Adrenal gland (tissue), 12 donors: ENCODE data around the gene CCDC88B. TPM values are rescaled to one million over a fixed set of nuclear protein-coding genes. Genes with fewer than 3 reads are reported as not detected.

Experiments used
- DNase-seq, 7 donors: peaks; one replicate each; pipeline ENCODE4 v3.0.0-alpha.2; 2019 to 2020
- H3K27ac ChIP-seq, 5 donors: fragments of 200-600 bp; sonication (generic) in 4 of 5; 1 replicate in 3 of 5; 2 replicates in 2 of 5; pipeline versions ENCODE4 v1.5.1 to v1.8.0; 2016 to 2020; ENCODE audit warnings: mild to moderate bottlenecking in 1 of 5
- H3K27me3 ChIP-seq: fragments of 200-600 bp; 2 replicates; pipeline ENCODE4 v1.8.0; 2021
- H3K36me3 ChIP-seq, 2 donors: fragments of 200-600 bp; replicated peaks in 1 of 2; 1 replicate in 1 of 2; 2 replicates in 1 of 2; pipeline versions ENCODE4 v1.5.1 to v1.8.0; 2018 to 2022
- H3K4me1 ChIP-seq, 2 donors: fragments of 200-600 bp; replicated peaks in 1 of 2; 1 replicate in 1 of 2; 2 replicates in 1 of 2; pipeline versions ENCODE4 v1.5.1 to v1.8.0; 2018 to 2021
- H3K4me3 ChIP-seq, 4 donors: fragments of 200-600 bp; sonication (generic) in 3 of 4; one replicate each; pipeline ENCODE4 v1.5.1; 2016 to 2018
- H3K9me3 ChIP-seq, 3 donors: fragments of 200-600 bp; sonication (generic) in 1 of 3; replicated peaks in 1 of 3; 1 replicate in 2 of 3; 2 replicates in 1 of 3; pipeline versions ENCODE4 v1.5.1 to v1.8.0; 2016 to 2021
- CTCF ChIP-seq, 6 experiments: fragments of 450-650 bp in 4 of 6; fragments of 200-600 bp in 2 of 6; sonication (generic) in 1 of 6; IDR thresholded peaks; 1 replicate in 5 of 6; 2 replicates in 1 of 6; pipeline versions ENCODE4 v1.5.1 to v1.8.0; 2016 to 2021; ENCODE audit warnings: antibody characterized with exemption in 6 of 6, mild to moderate bottlenecking in 2 of 6, moderate library complexity in 1 of 6
- POLR2A ChIP-seq, 2 donors: fragments of 450-650 bp; IDR thresholded peaks; one replicate each; pipeline ENCODE4 v1.6.1; 2017; ENCODE audit warnings: antibody characterized with exemption in 2 of 2, mild to moderate bottlenecking in 2 of 2, moderate library complexity in 1 of 2
- WGBS, 4 donors: extraction: QIAGEN DNeasy Blood & Tissue Kit in 2 of 4; methylation state at CpG; one replicate each; pipeline versions ENCODE4 v1.1.5 to v1.1.7; 2013 to 2017; 5-methylcytosine and 5-hydroxymethylcytosine counted together
- intact Hi-C, 2 donors: fragments of 100-400 bp; cut with DNase I; formaldehyde crosslinking; loops; one replicate each; pipeline versions ENCODE4 v1.14.1 to v1.15.0; 2022 to 2023
- microRNA counts, 2 donors: library from miRNA; unstranded; fragments of <30 nt; microRNA quantifications; one replicate each; lab custom pipeline; 2016
- microRNA-seq, 3 donors: library from miRNA; unstranded; fragments of <30 nt; microRNA quantifications; one replicate each; pipeline ENCODE4, GENCODE V29; 2017 to 2020
- polyA plus RNA-seq, 3 donors: library from polyadenylated mRNA; stranded (reverse); fragments of 200-250 nt in 2 of 3; fragments of 350-450 nt in 1 of 3; fragmentation: Illumina TruSeq in 1 of 3; extraction: RNeasy Lipid Tissue Mini Kit (QIAGEN cat#74804) in 1 of 3; gene quantifications; one replicate each; pipeline ENCODE4 v1.2.3, GENCODE V29; 2013 to 2014
- small RNA-seq, 2 donors: library from RNA; depleted of rRNA; stranded (forward); fragments of <200 nt; gene quantifications; one replicate each; pipeline ENCODE3, GENCODE V24; 2016
- total RNA-seq, 9 donors: library from RNA; depleted of rRNA in 4 of 9; stranded (reverse); fragments of >200 nt in 4 of 9; fragments of 120-200 nt in 1 of 9; fragmentation: NEBNext Ultra II Directional in 1 of 9; extraction: Animal tissue kit (Norgen Biotek cat#: 25700) in 1 of 9; gene quantifications; one replicate each; pipeline versions ENCODE4 v1.1.0 to v1.2.4, GENCODE V29; 2013 to 2023
- donor health status: healthy with polysubstance abuse.
- donor health status: Bipolar disorder and iron deficiency.
- donor health status: DM: yes; HTN: yes; CAD: no.
- donor health status: DM: no; HTN: no; CAD: no.
- donor health status: DM: no; HTN: no; CAD: no.
- donor health status: DM: yes; HTN: yes; CAD: no.

CCDC88B gene
- total and polyA plus RNA-seq, 12 donors, result 5.1 to 143 (median 14.5) TPM

- TF ChIP-seq CTCF (IDR thresholded peaks at IDR 0.05), result no peak
- no peak for TF ChIP-seq POLR2A (IDR thresholded peaks at IDR 0.05)
- Histone ChIP-seq H3K27me3 (no peaks in the 10 kb centered on the region), H3K9me3 (no peaks in the 10 kb centered on the region), H3K36me3 (no peaks in the 10 kb centered on the region), H3K4me3 (no peak overlapping the region), H3K27ac (no peak overlapping the region), H3K4me1 (peaks cover 0 to 6% of the 10 kb centered on the region in 2 donors)
- DNase-seq, result no peak
- intact Hi-C loops, result no loop called here
- 70 to 83% (median 81%) methylated on average over 5 of the region's 5 CpGs for WGBS, 4 donors
Measured at GRCh38 chr11:64403106-64403505, 63.1 kb downstream of the CCDC88B start.

- no peak for TF ChIP-seq CTCF (IDR thresholded peaks at IDR 0.05)
- no peak for TF ChIP-seq POLR2A (IDR thresholded peaks at IDR 0.05)
- Histone ChIP-seq H3K27ac (peak overlapping the region in 2 of 5 donors; percentile 33 to 54), H3K27me3 (no peaks in the 10 kb centered on the region), H3K9me3 (no peaks in the 10 kb centered on the region), H3K4me3 (no peak overlapping the region), H3K36me3 (no peaks in the 10 kb centered on the region), H3K4me1 (no peaks in the 10 kb centered on the region)
- intact Hi-C loops, result no loop called here
- DNase-seq, result peak in 4 of 7 donors; percentile 17 to 65 (median 34)
- 36 to 65% (median 47%) methylated on average over 9 to 10 of the region's 10 CpGs for WGBS, 4 donors
Measured at GRCh38 chr11:64406221-64406946, 66.4 kb downstream of the CCDC88B start.

MicroRNAs encoded within 50 kb of the gene (microRNA counts, 767-probe panel; counts per million panel counts)
- microRNA hsa-miR-1237 (lab: Ali Mortazavi, UCI), result 0 counts per million in 2 donors

Small RNA genes within 50 kb of the gene (microRNA-seq; reads per million reads assigned to microRNA genes)
- 0.45 to 8.2 (median 3.8) reads per million in 3 donors for gene MIR1237
- gene MIR7155, result 0 to 2.3 (median 0.38) reads per million in 3 donors

Small RNA genes within 50 kb of the gene (small RNA-seq; reads per million reads assigned to genes)
- gene MIR1237 (0 to 0.36 reads per million in 2 donors), gene MIR7155 (0.42 to 0.59 reads per million in 2 donors), gene RF00019 (0 reads per million in 2 donors)

Other genes starting within 250 kb of the CCDC88B start
- 10 to 100 TPM; 13.5 to 62.9 (median 22.3) TPM for gene MACROD1, start 174.1 kb upstream of the CCDC88B start, total RNA-seq
- gene MACROD1, start 174.1 kb upstream of the CCDC88B start, polyA plus RNA-seq, result 10 to 100 TPM in 2 of 3 donors, 1 to 10 TPM in 1; 5.5 to 60.7 (median 41.1) TPM
- 100 to 1,000 TPM; 126 to 404 (median 184) TPM for gene STIP1, start 154.0 kb upstream of the CCDC88B start, total RNA-seq
- 100 to 1,000 TPM in 1 of 3 donors, 10 to 100 TPM in 2; 82.1 to 523 (median 91.4) TPM for gene STIP1, start 154.0 kb upstream of the CCDC88B start, polyA plus RNA-seq
- gene FERMT3, start 133.5 kb upstream of the CCDC88B start, total RNA-seq, result 10 to 100 TPM in 8 of 9 donors, 1 to 10 TPM in 1; 3.2 to 77.0 (median 29.9) TPM
- gene FERMT3, start 133.5 kb upstream of the CCDC88B start, polyA plus RNA-seq, result 10 to 100 TPM in 2 of 3 donors, 1 to 10 TPM in 1; 5.5 to 57.8 (median 49.0) TPM
- gene TRPT1, start 114.0 kb upstream of the CCDC88B start, total RNA-seq, result 10 to 100 TPM; 40.8 to 90.3 (median 55.6) TPM
- gene TRPT1, start 114.0 kb upstream of the CCDC88B start, polyA plus RNA-seq, result 100 to 1,000 TPM in 2 of 3 donors, 10 to 100 TPM in 1; 17.9 to 205 (median 175) TPM
- 100 to 1,000 TPM in 2 of 9 donors, 10 to 100 TPM in 7; 67.2 to 126 (median 79.9) TPM for gene NUDT22, start 113.9 kb upstream of the CCDC88B start, total RNA-seq
- 100 to 1,000 TPM in 2 of 3 donors, 10 to 100 TPM in 1; 19.5 to 190 (median 101) TPM for gene NUDT22, start 113.9 kb upstream of the CCDC88B start, polyA plus RNA-seq
- gene DNAJC4, start 109.7 kb upstream of the CCDC88B start, total RNA-seq, result 100 to 1,000 TPM in 1 of 9 donors, 10 to 100 TPM in 8; 19.9 to 112 (median 44.3) TPM
- 100 to 1,000 TPM in 2 of 3 donors, 10 to 100 TPM in 1; 59.4 to 220 (median 192) TPM for gene DNAJC4, start 109.7 kb upstream of the CCDC88B start, polyA plus RNA-seq
- 100 to 1,000 TPM in 5 of 9 donors, 10 to 100 TPM in 4; 36.0 to 156 (median 129) TPM for gene VEGFB, start 105.6 kb upstream of the CCDC88B start, total RNA-seq
- 100 to 1,000 TPM in 2 of 3 donors, 10 to 100 TPM in 1; 64.4 to 185 (median 158) TPM for gene VEGFB, start 105.6 kb upstream of the CCDC88B start, polyA plus RNA-seq
- 100 to 1,000 TPM in 3 of 9 donors, 10 to 100 TPM in 6; 76.1 to 185 (median 96.1) TPM for gene FKBP2, start 99.1 kb upstream of the CCDC88B start, total RNA-seq
- 100 to 1,000 TPM; 206 to 812 (median 791) TPM for gene FKBP2, start 99.1 kb upstream of the CCDC88B start, polyA plus RNA-seq
- 100 to 1,000 TPM in 7 of 9 donors, 10 to 100 TPM in 2; 77.2 to 212 (median 128) TPM for gene PPP1R14B, start 93.3 kb upstream of the CCDC88B start, total RNA-seq
- gene PPP1R14B, start 93.3 kb upstream of the CCDC88B start, polyA plus RNA-seq, result 100 to 1,000 TPM in 2 of 3 donors, 10 to 100 TPM in 1; 85.1 to 331 (median 327) TPM
- 10 to 100 TPM in 8 of 9 donors, 1 to 10 TPM in 1; 5.0 to 65.9 (median 44.0) TPM for gene PLCB3, start 88.7 kb upstream of the CCDC88B start, total RNA-seq
- gene PLCB3, start 88.7 kb upstream of the CCDC88B start, polyA plus RNA-seq, result 10 to 100 TPM in 2 of 3 donors, 1 to 10 TPM in 1; 6.6 to 89.5 (median 31.7) TPM
- 100 to 1,000 TPM in 5 of 9 donors, 10 to 100 TPM in 4; 72.9 to 219 (median 100) TPM for gene BAD, start 55.5 kb upstream of the CCDC88B start, total RNA-seq
- 100 to 1,000 TPM in 2 of 3 donors, 1 to 10 TPM in 1; 9.5 to 111 (median 102) TPM for gene BAD, start 55.5 kb upstream of the CCDC88B start, polyA plus RNA-seq
- gene GPR137, start 54.4 kb upstream of the CCDC88B start, total RNA-seq, result 10 to 100 TPM; 15.6 to 69.8 (median 48.3) TPM
- 10 to 100 TPM; 16.0 to 41.5 (median 40.9) TPM for gene GPR137, start 54.4 kb upstream of the CCDC88B start, polyA plus RNA-seq
- under 1 TPM in 1 of 9 donors, not detected in 8; 0.54 TPM for gene KCNK4, start 48.9 kb upstream of the CCDC88B start, total RNA-seq
- gene KCNK4, start 48.9 kb upstream of the CCDC88B start, polyA plus RNA-seq, result under 1 TPM in 1 of 3 donors, not detected in 2; 0.10 TPM
- gene CATSPERZ, start 39.8 kb upstream of the CCDC88B start, total RNA-seq, result under 1 TPM in 2 of 9 donors, not detected in 7; 0.28 to 0.69 TPM
- 1 to 10 TPM in 1 of 3 donors, under 1 TPM in 1, not detected in 1; 0.74 to 1.2 TPM for gene CATSPERZ, start 39.8 kb upstream of the CCDC88B start, polyA plus RNA-seq
- 10 to 100 TPM; 27.5 to 74.4 (median 53.1) TPM for gene ESRRA, start 34.7 kb upstream of the CCDC88B start, total RNA-seq
- 10 to 100 TPM; 18.2 to 62.1 (median 56.0) TPM for gene ESRRA, start 34.7 kb upstream of the CCDC88B start, polyA plus RNA-seq
- 100 to 1,000 TPM; 286 to 991 (median 383) TPM for gene TRMT112, start 22.6 kb upstream of the CCDC88B start, total RNA-seq
- 100 to 1,000 TPM; 362 to 855 (median 658) TPM for gene TRMT112, start 22.6 kb upstream of the CCDC88B start, polyA plus RNA-seq
- 100 to 1,000 TPM; 324 to 843 (median 433) TPM for gene PRDX5, start 22.1 kb upstream of the CCDC88B start, total RNA-seq
- 100 to 1,000 TPM; 403 to 713 (median 555) TPM for gene PRDX5, start 22.1 kb upstream of the CCDC88B start, polyA plus RNA-seq
- 10 to 100 TPM; 13.4 to 89.3 (median 26.3) TPM for gene RPS6KA4, start 19.0 kb downstream of the CCDC88B start, total RNA-seq
- 10 to 100 TPM in 2 of 3 donors, 1 to 10 TPM in 1; 4.9 to 29.8 (median 14.4) TPM for gene RPS6KA4, start 19.0 kb downstream of the CCDC88B start, polyA plus RNA-seq
- 1 to 10 TPM in 2 of 9 donors, under 1 TPM in 5, not detected in 2; 0.42 to 3.9 (median 0.68) TPM for gene SLC22A11, start 215.7 kb downstream of the CCDC88B start, total RNA-seq
- under 1 TPM; 0.20 to 0.32 (median 0.30) TPM for gene SLC22A11, start 215.7 kb downstream of the CCDC88B start, polyA plus RNA-seq